Peyer's patch (tissue), 4 donors: Measurements from ENCODE around the gene OAS2.

Experiments
- CTCF ChIP-seq, 6 experiments: fragments of 450-650 bp in 4 of 6; fragments of 200-600 bp in 2 of 6; sonication (generic) in 1 of 6; IDR thresholded peaks; one replicate each; pipeline ENCODE4 v1.5.1; 2017 to 2019; ENCODE audit warnings: antibody characterized with exemption in 6 of 6, mild to moderate bottlenecking in 3 of 6, moderate library complexity in 1 of 6
- POLR2A ChIP-seq, 2 donors: fragments of 450-650 bp; IDR thresholded peaks; one replicate each; pipeline ENCODE4 v1.5.1; 2017; ENCODE audit warnings: antibody characterized with exemption in 2 of 2, mild to moderate bottlenecking in 2 of 2, moderate library complexity in 2 of 2

DNA sequence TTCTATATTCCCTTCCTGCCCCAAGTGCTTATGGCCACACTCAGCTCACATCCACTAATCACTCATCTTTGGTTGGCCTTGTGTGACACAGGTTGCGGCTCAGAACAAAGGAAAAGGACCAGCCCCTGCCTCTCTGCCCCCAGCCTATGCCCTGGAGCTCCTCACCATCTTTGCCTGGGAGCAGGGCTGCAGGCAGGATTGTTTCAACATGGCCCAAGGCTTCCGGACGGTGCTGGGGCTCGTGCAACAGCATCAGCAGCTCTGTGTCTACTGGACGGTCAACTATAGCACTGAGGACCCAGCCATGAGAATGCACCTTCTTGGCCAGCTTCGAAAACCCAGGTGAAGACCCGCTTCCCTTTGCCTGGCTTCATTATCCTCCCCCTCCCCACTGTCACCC is 15.8 kb upstream of the OAS2 start:
- TF ChIP-seq POLR2A (IDR thresholded peaks at IDR 0.05) (no peak), CTCF (IDR thresholded peaks at IDR 0.05) (no peak)
